ENCODE measurements around the gene KIF16B.
"Not testable (repeated sequence)": the region's sequence is repeated elsewhere in the genome, so short reads cannot be mapped to it uniquely, and the experiment has no call there.

The KIF16B gene

DNA sequence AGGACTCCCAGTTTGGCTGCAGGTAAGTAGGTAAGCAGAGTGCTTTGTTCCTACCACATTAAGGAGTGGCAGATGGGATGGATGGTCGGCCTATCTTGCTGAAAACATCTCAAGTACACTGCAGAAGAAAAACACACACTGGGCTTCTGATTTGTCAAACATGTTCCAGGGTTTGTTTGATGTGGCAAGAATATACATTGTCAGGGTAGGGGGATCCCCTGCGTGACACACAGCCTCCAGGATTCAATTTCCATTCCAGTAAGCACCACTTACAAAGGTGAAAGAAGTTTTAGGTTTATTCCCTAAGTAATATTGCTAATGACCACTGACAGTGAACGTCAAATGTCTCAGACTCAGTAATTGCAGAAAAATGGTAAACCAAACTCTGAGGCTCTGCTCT lies 26.0 kb upstream of the KIF16B start:
- peak; percentile 9 for DNase-seq (ENCODE audit: low read depth, low spot score)

DNA sequence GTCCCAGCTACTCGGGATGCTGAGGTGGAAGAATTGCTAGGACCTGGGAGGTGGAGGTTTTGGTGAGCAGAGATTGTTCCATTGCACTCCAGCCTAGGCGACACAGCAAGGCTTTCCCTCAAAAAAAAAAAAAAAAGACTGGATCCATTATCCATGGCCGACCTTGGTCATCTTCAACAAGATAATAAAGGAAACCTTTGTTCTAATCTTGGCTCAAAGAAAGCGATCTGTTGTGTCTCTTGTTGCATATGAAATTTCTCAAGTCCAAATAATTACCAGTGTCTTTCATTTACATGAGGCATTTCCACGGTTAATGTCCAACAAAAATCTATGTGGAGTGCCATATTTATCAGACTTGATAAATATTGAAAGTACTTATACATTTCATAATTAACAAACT lies 23.7 kb upstream of the KIF16B start:
- no peak for DNase-seq (ENCODE audit: low read depth, low spot score)
- no peak overlapping the region for H3K4me3 ChIP-seq (ENCODE audit: low read length)

More for the DNA sequence above, 26.0 kb upstream of the KIF16B start:
- no peak overlapping the region for H3K4me3 ChIP-seq (ENCODE audit: low read length)

DNA sequence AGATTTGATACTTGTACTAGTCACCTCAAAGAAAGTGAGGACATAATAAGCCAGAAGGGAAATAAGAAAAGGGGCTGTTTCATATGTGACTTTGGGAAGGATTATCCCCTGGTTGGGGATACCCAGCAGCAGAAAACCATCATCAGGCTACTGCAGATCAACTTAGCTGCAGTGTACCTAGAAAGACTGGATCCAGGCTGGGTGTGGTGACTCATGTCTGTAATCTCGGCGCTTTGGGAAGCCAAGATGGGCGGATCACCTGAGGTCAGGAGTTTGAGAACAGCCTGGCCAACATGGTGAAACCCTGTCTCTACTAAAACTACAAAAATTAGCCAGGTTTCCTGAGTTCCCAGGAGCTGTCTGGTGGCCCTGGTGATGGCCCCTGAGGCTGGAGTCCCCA lies 23.2 kb upstream of the KIF16B start:
- H3K4me3 ChIP-seq (ENCODE audit: low read length); DNase-seq (ENCODE audit: low read depth, low spot score): not testable (repeated sequence)

DNA sequence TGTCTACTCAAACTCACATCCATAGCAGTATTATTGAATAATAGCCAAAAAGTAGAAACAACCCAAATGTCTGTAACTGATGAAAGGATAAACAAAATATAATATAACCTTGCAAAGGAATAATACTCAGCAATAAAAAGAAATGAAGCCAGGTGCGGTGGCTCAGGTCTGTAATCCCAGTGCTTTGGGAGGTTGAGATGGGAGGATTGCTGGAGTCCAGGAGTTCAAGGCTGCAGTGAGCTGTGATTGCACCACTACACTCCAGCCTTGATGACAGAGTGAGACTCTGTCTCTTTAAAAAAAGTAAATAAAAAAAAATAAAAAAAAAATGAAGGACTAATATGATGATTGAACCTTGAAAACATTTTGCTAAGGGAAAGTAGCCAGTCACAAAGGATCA lies 22.1 kb upstream of the KIF16B start:
- no peak for DNase-seq (ENCODE audit: low read depth, low spot score)
- no peak overlapping the region for H3K4me3 ChIP-seq (ENCODE audit: low read length)

DNA sequence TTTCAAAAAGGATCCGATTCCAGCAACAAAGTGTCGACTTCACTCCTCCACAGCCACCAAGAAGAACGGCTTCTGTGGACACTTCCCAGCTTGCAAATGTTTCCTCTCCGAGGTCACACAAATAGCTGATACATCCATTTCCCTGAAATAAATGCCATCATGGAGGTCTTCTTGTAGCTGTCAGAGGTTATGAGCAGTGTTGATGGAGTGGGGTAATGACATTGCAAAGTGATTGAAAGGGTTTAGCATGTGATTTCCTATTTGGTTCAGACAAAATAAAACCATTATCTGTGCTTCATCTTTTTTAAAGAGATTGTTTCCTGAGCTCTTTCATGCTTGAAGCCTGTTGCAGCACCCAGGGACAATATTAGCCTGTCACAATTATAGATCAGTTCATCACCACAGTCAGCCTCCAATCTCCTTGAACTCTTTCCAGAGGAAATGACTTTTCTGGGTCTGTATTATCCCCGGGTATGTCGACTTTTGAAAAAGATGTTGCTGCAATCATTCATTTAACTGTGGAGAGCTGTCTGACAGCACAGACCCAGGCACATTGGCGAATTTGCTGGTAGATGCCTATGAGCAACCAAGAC lies 16.9 kb upstream of the KIF16B start:
- DNase-seq (ENCODE audit: low read depth, low spot score): no peak
- no peak overlapping the region for H3K4me3 ChIP-seq (ENCODE audit: low read length)

DNA sequence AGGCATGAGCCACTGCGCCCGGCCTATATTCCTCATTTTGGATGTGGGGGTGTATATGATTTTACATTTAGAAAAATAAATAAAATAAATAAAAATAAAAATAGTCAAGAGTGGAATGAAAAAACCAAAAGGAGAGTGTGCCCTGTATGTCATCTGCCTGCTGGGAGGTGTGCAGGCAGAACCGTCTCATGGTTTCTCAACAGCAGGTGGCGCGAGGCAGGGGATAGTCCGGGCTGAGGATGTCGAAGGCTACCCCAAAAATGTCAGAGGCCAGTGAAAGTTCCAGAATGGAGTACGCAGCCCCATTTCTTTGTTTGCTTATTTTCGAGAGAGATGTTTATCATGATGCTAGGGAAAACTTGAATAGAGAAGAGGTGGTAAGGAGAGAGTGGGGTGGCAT lies 16.4 kb upstream of the KIF16B start:
- no peak overlapping the region for H3K4me3 ChIP-seq (ENCODE audit: low read length)
- no peak for DNase-seq (ENCODE audit: low read depth, low spot score)

DNA sequence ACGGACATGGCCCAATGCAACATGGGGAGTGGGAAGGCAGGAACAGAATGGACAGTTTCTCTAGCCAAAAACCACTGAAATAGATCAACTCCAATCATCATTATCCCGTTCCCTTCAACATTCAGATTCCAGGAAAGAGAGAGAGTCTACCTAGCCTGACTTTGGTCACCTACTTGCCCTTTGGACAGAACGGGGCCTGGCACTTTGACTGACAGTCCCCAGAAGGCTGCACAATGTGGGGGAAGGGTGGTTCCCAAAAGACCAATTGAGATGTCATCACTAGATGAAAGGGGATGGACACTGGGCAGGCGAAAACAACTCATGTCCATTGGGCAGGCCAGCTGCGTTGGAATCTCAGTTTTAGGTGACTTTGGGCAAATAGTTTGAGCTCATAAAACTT lies 15.0 kb upstream of the KIF16B start:
- H3K4me3 ChIP-seq (ENCODE audit: low read length): no peak overlapping the region
- DNase-seq (ENCODE audit: low read depth, low spot score): no peak

DNA sequence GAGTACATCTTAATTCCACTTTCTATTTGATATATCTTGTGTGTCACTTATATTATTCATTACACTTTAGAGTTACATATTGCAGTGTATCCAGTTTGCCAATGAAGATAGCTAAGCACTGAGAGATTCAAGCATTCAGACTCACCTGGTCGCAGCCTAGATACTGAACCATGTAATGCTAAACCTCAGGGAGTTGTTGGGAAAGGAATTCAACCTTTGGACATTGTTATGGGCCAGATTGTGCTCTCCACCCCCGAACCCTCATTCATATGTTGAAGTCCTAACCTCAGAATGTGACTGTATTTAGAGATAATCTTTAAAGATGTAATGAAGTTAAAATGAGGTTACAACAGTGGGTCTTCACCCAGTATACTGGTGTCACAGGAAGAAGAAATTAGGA lies 13.8 kb upstream of the KIF16B start:
- H3K4me3 ChIP-seq (ENCODE audit: low read length): no peak overlapping the region
- DNase-seq (ENCODE audit: low read depth, low spot score): no peak

DNA sequence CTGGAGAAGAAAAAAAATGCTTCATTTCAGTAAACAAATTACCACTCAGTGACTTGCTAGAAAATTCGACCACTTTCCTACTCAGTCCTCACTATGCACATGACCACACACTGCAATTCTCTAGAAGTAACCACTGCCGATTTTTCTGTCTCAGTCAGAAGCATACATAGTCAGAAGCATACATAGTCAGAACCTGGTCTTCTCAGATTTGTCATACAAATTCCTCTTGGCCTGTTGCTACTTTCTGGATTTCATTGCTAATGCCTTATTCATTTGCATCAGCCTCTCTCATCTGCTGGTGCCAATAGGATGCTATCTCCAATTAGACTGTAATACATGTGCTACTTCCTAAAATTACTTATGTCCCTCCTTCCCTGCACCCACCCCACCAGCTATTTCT lies 10.2 kb upstream of the KIF16B start:
- no peak for DNase-seq (ENCODE audit: low read depth, low spot score)
- H3K4me3 ChIP-seq (ENCODE audit: low read length): no peak overlapping the region

DNA sequence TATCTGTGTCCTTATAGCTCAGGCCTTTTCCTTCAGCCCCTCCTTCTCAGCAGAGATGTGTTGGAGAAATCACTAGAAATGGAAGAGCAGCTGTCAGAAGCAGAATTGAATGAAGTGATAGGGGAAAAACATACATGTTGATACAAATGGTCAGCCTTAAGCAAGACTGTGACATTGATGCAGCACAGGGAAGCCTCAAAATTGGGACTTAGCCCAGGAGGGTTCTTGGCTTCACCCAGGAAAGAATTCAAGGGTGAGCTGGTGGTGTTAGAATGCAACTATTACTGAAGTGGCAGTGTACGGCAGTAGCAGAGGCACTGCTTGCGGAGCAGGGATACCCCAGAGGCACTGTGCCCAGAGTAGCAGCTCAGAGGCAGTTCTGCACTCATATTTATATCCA lies 8.0 kb upstream of the KIF16B start:
- no peak for DNase-seq (ENCODE audit: low read depth, low spot score)
- no peak overlapping the region for H3K4me3 ChIP-seq (ENCODE audit: low read length)

DNA sequence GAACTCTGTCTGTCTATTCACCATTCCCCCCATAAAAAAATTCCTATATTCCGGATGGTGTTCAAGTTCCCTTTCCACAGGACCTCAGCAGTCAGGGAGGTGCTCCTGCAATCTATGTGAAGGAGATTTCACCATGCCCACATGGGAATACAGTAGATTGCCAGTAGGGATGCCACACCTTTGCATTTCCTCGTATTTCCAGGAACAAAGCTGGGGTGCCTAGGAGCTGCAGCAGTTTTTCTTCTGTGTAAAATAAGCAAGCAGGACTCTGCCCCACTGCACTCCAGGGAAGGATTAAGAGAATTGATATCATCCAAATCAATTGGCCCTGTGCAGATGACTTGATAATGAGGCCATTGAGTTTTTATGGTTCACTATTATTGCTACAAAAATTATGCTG lies 7.4 kb upstream of the KIF16B start:
- DNase-seq (ENCODE audit: low read depth, low spot score): no peak
- H3K4me3 ChIP-seq (ENCODE audit: low read length): no peak overlapping the region

DNA sequence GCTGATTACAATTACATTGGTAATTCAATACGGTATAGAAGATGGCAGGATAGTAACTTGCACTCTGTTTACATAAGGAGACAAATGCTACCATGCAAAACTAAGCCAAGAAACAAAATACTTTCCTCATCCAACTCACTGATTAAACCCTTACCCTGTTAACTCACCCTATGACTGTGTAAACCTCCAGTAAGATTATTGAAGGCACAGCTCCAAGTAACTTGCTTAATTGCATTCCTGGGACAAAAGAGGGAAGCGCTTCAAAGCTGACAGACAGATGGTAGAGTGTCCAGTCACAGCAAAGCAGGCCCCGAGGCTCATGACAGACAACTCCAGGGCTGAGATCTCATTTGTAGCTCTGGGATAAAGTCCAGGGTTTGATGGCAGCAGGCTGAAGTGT lies 6.9 kb upstream of the KIF16B start:
- H3K4me3 ChIP-seq (ENCODE audit: low read length): no peak overlapping the region
- no peak for DNase-seq (ENCODE audit: low read depth, low spot score)

DNA sequence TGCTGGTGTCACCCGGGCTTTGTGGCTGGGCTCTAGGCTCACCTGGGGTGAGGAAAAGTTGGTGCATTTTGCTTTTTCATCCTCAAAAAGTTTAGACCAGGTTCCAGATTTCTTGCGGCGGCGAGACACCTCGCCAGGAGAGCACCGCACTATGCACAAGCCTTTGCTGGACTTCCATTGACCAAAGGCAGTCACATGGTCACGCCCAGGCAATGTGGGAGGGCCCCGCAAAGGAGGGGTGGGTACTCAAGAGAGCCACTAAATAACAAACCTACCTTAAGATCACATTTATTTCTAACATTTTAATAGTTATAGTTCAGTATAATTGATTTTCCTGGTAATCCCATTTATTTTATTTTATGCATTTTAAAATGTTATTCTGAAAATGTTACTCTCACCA lies 3.0 kb upstream of the KIF16B start:
- no peak for DNase-seq (ENCODE audit: low read depth, low spot score)
- no peak overlapping the region for H3K4me3 ChIP-seq (ENCODE audit: low read length)

DNA sequence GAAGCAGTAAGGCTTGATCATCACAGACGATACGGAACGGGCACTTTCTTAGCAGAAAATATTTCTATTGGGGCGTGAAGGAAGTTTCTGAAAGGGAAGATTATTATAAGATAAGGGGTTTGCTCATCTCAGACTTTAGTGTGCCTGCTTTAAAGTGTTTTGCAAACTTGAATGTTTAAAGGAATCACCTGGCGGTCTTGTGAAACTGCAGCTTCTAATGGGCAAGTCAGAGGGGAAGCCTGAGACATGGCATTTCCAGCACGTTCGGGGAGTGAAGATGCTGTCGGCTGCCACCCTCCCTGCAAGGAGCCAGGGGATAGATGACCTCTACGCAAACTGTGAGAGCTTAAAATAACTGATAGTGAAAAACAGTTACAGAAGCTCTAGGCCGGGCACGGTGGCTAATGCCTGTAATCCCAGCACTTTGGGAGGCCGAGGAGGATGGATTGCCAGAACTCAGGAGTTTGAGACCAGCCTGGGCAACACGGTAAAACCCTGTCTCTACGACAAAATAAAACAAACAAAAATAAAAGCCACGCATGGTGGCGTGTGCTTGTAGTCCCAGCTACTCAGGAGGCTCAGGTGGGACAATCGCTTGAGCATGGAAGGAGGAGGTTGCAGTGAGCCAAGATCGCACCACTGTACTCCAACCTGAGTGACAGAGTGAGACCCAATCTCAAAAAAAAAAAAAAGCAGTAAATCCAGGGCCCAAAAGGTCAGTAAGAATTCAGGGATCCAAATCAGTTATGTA lies 2.3 kb upstream of the KIF16B start:
- peak overlapping the region; percentile 52 for H3K4me3 ChIP-seq (ENCODE audit: low read length)
- no peak for DNase-seq (ENCODE audit: low read depth, low spot score)

DNA sequence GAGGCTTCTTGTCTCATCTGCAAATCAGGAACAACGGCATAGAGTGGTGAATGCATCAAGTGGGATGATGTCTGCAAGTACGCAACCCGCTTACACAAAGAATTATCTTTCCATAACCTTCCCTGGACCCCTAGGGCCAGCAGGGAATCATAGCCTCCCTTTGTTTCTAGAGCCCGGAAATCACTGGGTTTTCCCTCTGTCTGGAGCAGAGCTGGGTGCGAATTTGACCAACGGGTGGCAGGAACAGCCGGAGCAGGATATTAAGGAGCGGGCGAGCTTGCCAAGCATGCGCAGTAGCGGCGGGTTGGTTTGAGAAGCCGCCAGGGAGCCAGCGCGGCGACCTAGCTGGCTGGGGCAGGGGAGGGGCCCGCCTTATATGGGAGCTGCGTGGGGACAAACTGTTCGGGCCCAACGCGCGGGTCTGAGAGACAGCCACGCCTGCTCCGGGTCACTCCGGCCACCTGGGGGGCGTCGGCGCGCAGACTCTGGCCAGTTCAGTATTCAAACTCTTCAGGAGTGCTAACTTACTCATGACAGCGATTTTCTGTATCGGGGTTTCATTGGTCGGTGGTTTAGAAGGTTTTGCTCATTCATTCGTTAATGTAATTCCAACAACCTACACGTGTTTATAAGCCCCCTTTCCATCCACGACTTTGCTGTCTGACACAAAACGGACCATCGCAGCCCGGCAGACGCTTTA lies 1.6 kb upstream of the KIF16B start:
- peak overlapping the region; percentile 52 for H3K4me3 ChIP-seq (ENCODE audit: low read length)
- peak; percentile 69 for DNase-seq (ENCODE audit: low read depth, low spot score)

DNA sequence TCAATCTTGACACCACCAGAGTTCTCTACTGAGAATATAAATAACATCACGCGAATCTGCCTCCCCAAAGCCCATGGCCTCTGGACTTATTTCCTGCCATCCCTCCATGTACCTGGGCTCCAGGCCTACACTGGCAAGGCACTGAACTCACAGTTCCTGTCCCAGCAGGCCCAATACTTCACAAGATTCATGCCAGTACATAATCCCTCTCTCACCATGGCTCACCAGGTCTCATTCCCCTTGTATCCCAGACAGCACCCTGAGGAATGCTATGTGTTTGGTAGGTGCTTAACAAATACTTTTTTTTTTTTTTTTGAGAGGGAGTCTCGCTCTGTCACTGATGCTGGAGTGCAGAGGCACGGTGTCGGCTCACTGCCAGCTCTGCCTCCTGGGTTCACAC lies 1.9 kb downstream of the KIF16B start:
- no peak for DNase-seq (ENCODE audit: low read depth, low spot score)
- H3K4me3 ChIP-seq (ENCODE audit: low read length): no peak overlapping the region

DNA sequence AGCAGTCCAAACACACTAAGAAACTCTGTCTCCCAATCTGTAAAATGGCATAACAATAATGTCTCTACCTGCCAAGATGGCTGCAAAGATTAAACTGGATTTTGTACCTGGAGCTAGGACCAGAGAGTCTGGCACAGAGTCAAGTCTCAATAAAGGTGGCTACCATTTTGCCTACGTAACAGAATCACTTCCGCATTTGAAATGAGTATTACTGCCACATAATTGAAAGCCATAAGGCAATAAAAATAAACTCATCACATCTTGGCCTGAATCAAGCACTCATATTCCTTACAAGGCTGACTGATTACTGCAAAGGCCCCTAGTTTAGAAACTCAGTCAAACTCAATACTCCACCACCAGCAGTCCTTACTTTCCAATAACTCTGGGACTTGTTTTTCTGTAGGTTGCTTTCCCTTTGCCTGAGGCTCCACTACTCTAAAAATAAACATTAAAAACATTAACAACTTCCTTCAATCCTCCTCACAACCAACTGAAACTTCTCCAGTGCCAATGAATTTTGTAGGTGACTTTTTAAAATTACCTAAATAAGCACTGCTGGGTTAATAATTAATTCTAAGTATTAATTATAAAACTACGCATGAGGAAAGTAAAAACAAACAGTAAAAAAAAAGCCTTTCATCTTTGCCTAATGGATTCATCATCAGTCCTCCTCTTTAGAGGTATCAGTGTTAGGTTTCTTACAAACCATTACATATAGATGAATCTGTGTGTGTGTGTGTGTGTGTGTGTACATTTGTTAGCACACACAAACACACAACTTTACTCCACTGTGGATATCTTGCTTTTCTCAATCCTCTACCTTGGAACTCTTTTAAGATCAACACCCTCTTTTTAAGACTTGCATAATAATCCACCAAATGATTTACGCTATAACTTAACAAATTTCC lies 3.7 kb downstream of the KIF16B start:
- no peak overlapping the region for H3K4me3 ChIP-seq (ENCODE audit: low read length)

DNA sequence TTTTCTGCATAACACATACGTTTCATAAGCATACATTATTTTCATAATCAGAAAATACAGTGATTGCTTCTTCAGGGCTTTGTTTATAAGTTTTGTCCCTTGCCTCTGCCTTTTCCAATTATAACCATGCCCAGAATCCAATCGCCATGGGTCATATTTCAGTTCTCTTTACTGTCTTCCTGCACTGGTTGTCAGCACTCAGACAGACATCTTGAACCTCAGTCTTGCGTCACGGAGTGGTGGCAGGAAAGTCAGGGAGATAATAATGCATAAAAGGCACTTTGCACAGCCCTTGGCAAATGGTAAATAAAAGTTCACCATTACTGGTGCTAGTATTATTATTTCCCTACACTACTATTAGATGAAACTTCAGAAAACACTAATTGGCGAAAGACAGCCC lies 7.2 kb downstream of the KIF16B start:
- DNase-seq (ENCODE audit: low read depth, low spot score): no peak
- no peak overlapping the region for H3K4me3 ChIP-seq (ENCODE audit: low read length)

More for the DNA sequence above, 3.7 kb downstream of the KIF16B start:
- no peak for DNase-seq (ENCODE audit: low read depth, low spot score)

DNA sequence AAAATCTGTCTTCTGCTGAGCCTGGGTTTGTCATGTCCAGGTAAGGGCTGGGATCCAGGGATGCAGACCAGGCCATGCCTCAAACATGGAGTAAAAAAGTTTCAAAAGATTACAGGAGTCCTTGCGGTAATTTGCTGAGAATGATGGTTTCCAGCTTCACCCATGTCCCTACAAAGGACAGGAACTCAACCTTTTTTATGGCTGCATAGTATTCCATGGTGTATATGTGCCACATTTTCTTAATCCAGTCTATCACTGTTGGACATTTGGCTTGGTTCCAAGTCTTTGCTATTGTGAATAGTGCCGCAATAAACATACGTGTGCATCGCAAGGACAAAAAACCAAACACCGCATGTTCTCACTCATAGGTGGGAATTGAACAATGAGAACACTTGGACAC lies 9.2 kb downstream of the KIF16B start:
- not testable (repeated sequence) for H3K4me3 ChIP-seq (ENCODE audit: low read length); DNase-seq (ENCODE audit: low read depth, low spot score)
